ENCODE data around the gene SAPCD1.
A peak's percentile ranks its signal among the peaks of the same experiment; 100 is the strongest.
"Not testable (repeated sequence)": the region's sequence is repeated elsewhere in the genome, so short reads cannot be mapped to it uniquely, and the experiment has no call there.

Gene SAPCD1

DNA sequence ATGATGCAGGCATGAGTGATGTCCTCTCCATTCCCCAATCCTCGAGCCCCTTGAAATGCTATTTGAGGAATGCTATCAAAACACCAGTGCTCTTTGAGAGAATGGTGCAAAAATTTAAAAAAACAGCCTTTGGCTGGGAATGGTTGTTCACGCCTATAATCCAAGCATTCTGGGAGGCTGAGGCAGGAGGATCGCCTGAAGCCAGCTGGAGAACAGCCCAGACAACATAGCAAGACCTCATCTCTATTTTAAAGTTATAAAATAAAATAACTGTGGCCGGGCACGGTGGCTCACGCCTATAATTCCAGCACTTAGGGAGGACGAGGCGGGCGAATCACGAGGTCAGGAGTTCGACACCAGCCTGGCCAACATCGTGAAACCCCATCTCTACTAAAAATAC lies 37.3 kb downstream of the SAPCD1 start:
- DNase-seq (no peak), ATAC-seq (no peak)

DNA sequence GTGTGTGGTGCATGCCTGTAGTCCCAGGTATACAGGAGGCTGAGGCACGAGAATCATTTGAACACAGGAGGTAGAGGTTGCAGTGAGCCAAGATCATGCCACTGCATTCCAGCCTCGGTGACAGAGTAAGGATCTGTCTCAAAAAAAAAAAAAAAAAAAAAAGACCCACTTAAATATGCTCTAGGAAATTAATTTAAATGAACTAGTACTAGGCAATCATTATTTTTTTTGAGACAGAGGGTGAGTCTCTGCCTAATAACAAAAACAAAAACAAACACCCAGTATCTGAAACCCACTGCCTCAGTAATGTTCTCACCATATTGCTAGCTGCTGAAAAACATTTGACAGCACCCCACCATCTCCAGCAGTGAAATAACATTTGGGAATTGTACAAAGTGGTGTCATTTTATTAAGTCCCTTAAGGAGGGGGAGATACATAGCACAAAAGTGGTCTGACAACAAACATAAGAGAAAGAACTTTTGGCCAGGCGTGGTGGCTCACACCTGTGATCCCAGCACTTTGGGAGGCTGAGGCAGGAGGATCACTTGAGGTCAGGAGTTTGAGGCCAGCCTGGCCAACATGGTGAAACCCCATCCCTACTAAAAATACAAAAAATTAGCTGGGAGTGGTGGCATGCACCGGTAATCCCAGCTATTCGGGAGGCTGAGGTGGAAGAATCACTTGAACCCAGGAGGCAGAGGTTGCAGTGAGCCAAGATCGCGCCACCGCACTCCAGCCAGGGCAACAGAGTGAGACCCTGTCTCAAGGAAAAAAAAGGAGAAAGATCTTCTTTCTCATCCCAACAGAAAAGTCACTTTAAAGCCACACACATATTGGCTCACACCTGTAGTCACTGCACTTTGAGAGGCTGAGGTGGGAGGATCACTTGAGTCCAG lies 38.8 kb downstream of the SAPCD1 start:
- not testable (repeated sequence) for ATAC-seq, DNase-seq

DNA sequence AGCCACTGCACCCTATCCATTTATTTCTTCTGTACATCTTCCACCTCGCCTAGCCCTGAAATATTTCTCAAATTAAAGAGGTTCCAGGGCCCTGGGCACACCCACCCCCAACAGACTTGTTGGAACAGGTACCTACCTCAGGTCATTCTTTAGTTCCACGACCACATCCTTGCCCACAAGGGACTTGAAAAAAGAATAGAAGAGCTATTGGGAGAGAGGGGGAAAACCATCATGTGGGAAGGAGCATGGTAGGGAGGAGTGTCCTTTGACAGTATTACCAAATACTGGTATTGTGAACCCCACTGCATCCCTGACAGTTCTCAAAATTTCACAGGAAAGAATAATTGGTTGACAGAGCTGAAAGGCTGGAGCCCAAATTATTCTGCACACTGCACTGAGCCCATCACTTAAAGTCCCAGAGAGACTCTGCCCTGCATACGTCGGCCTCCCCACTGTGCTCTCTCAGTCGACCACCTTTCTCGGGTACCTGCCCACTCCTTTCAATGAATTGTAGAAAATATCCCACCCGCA lies 43.5 kb downstream of the SAPCD1 start:
- ATAC-seq (peak; percentile 12), DNase-seq (no peak)

DNA sequence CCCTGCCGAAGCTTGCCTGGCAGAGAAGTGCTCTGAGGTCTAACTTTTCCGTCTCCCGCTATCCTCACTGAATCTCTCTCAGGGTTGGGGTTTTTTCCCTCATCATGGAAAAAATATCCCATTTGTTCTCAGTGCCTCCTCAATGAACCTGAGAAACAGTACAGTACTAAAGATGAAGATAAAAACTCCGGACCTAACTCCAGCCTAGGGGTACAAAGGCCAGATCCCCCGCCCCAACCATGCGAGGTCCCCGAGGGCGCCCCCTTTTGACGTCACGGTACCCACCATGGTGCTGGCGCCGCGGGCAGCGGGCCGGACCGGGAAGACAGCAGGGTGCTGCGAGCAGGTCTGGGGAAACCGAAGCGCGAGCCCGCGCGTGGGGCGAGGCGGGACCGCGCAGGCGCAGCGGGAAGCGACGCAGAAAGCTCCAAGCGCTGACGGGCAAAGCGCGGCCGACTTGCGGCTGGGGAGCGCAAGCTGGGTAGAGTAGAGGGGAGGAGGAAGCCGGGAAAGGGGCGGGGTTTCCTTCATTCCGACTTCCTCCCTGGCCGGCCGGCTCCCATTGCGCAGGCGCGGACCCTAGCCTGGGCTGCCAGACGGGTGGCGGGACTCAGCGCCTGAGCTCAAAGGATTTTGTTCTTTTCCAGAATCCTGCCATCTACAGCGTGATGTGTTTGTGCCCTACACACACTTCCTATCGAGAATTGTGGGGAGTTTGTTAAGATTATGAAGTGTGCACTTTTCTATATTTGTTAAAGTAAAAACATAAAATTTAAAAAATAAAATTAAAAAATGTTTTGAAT lies 44.2 kb downstream of the SAPCD1 start, which contains the start of gene LSM2:
LSM2 (minus strand) TSS at position 497 of the 803 bp plus-strand sequence; CDS start at position 288, 209 bp downstream.
- peak; percentile 99 for DNase-seq
- ATAC-seq = peak; percentile 98

DNA sequence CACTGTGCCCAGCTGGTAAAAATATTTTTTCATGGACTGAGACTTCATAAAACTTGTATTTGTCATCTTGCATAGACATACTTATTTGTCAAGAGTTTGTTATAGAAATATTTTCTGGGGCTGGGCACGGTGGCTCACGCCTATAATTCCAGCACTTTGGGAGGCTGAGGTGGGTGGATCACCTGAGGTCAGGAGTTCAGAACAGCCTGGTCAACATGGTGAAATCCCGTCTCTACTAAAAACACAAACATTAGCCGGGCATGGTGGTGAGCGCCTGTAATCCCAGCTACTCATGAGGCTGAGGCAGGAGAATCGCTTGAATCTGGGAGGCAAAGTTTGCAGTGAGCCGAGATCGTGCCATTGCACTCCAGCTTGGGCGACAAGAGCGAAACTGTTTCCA lies 46.1 kb downstream of the SAPCD1 start:
- not testable (repeated sequence) for ATAC-seq, DNase-seq

DNA sequence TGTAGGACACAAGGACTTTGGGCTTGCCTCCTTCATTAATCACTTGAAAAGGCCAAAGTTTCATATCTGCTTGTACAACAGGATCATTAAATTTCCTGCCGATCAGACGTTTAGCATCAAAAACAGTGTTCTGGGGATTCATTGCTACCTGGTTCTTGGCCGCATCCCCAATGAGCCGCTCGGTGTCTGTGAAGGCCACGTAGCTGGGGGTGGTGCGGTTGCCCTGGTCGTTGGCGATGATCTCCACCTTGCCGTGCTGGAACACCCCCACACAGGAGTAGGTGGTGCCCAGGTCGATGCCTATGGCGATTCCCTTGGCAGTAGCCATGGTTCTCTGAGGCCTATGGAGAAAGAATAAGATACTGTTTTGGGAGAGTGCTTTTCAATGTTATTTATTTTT lies 49.2 kb downstream of the SAPCD1 start:
- ATAC-seq (no peak), DNase-seq (no peak)

DNA sequence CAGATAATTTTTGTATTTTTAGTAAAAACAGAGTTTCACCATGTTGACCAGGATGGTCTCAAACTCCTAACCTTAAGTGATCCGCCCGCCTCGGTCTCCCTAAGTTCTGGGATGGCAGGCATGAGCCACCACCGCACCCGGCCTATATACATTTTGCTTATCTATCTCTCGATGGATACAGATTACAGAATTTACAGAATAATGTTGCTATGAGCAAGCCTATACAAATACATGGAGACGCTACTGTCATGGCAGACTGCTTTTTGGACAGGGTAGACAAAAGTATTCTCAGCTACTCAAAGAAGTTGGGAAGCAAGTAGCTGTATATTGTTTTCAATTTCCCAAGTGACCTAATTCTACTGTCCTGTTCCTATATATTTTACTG lies 51.0 kb downstream of the SAPCD1 start:
- no peak for DNase-seq
- ATAC-seq = no peak

All from stimulated activated naive CD8-positive, alpha-beta T cell treated with anti-CD3 and anti-CD28 coated beads, Interleukin-15, Interleukin-2, amounts not matched to agents 100 U/mL and 50 U/mL, for 24 hours (primary cell).